ENCODE measurements around the gene CREBZF.

- TF ChIP-seq MTA3 (IDR thresholded peaks at IDR 0.05; ENCODE audit: borderline replicate concordance) (no peak), ZNF644 (tag; IDR thresholded peaks at IDR 0.05; ENCODE audit: low read depth) (no peak), POLR2AphosphoS5 (IDR thresholded peaks at IDR 0.05; ENCODE audit: control insufficient read depth, insufficient read depth, low read depth, low read length) (no peak), SMC3 (conservative IDR thresholded peaks at IDR 0.05; ENCODE audit: insufficient read depth, low read depth, low read length) (no peak), JUN (IDR thresholded peaks at IDR 0.05; ENCODE audit: borderline replicate concordance, low read depth, low read length) (no peak), JUN (CRISPR knock-in tag; IDR thresholded peaks at IDR 0.05; ENCODE audit: borderline replicate concordance) (no peak), CTCF (IDR thresholded peaks at IDR 0.05 in 2 of 3, conservative IDR thresholded peaks at IDR 0.05 in 1 of 3; ENCODE audit: insufficient read depth in 2 of 3, low read depth in 1 of 3, low read length in 3 of 3) (no peak), UBTF (IDR thresholded peaks at IDR 0.05; ENCODE audit: borderline replicate concordance in 1 of 2, low read depth in 2 of 2, low read length in 2 of 2) (no peak), LARP7 (IDR thresholded peaks at IDR 0.05) (no peak), REST (IDR thresholded peaks at IDR 0.05; ENCODE audit: borderline replicate concordance) (no peak), REST (CRISPR knock-in tag; IDR thresholded peaks at IDR 0.05; ENCODE audit: low read depth) (no peak), FOXA3 (CRISPR knock-in tag; conservative IDR thresholded peaks at IDR 0.05 in 1 of 2, IDR thresholded peaks at IDR 0.05 in 1 of 2) (no peak), RB1 (IDR thresholded peaks at IDR 0.05; ENCODE audit: low read depth) (no peak), ZNF174 (CRISPR knock-in tag; IDR thresholded peaks at IDR 0.05) (no peak), SMAD2 (IDR thresholded peaks at IDR 0.05; ENCODE audit: low read depth, low read length) (no peak)
Measured at GRCh38 chr11:85626496-85626895, 38.4 kb downstream of the CREBZF start.

All from K562 (cell line).